Endothelial cell of umbilical vein (primary cell): ENCODE measurements around the gene MFNG. TPM values are rescaled to one million over a fixed set of nuclear protein-coding genes. Genes with fewer than 3 reads are reported as not detected.
A peak's percentile ranks its signal among the peaks of the same experiment; 100 is the strongest.

ENCODE experiments used
- Bru-seq: library from RNA; stranded (reverse); fragments of 400-500 nt; gene quantifications from one replicate; lab custom pipeline; 2021; lab: Mats Ljungman, UMichigan
- BruChase-seq, 2 experiments: library from RNA; stranded (reverse); fragments of 400-500 nt; gene quantifications; one replicate each; lab custom pipeline; 2021; lab: Mats Ljungman, UMichigan
- BruUV-seq: library from RNA; stranded (reverse); fragments of 400-500 nt; replicated peaks from 2 replicates; lab custom pipeline; 2021; lab: Mats Ljungman, UMichigan
- CTCF ChIA-PET: fragments of 300-600, 350-600 bp; sonication (Branson Sonifier 250); formaldehyde crosslinking; loops from one replicate; lab custom pipeline; 2021; ENCODE audit warnings: antibody characterized with exemption, inconsistent platforms; lab: Charles Lee
- POLR2A ChIA-PET: fragments of 300-600, 350-600 bp; sonication (Branson Sonifier 250); formaldehyde crosslinking; loops from one replicate; lab custom pipeline; 2021; ENCODE audit warnings: antibody characterized with exemption, inconsistent platforms; lab: Charles Lee
- DNase-seq: peaks from one replicate; pipeline ENCODE4 v3.0.0-alpha.2; 2011; ENCODE audit warnings: low read depth, low spot score
- FAIRE-seq: peaks from 2 replicates; lab custom pipeline; 2011; peaks lifted over from hg19 to GRCh38; lab: Jason Lieb, UNC
- H2AFZ ChIP-seq: 2 replicates; pipeline ENCODE4 v1.6.0; 2012; ENCODE audit warnings: low read depth, low read length, control low read depth, inconsistent platforms
- H3K27ac ChIP-seq: 2 replicates; pipeline ENCODE4 v1.5.1; 2011; ENCODE audit warnings: low read depth, mild to moderate bottlenecking, control low read depth, low read length, moderate library complexity; ENCODE audit not compliant: insufficient read depth
- H3K27me3 ChIP-seq, 2 experiments: 2 replicates each; pipeline versions ENCODE4 v1.6.0 to v1.6.1; 2011; ENCODE audit warnings: low read length in 2 of 2, mixed read lengths in 1 of 2; ENCODE audit not compliant: control insufficient read depth in 2 of 2, insufficient read depth in 2 of 2
- H3K36me3 ChIP-seq, 2 experiments: 2 replicates in 1 of 2; 3 replicates in 1 of 2; pipeline ENCODE4 v1.5.1; 2011; ENCODE audit warnings: low read length in 2 of 2, mild to moderate bottlenecking in 1 of 2, moderate library complexity in 1 of 2; ENCODE audit not compliant: control insufficient read depth in 2 of 2, insufficient read depth in 2 of 2; ENCODE audit errors: extremely low read depth in 1 of 2
- H3K4me1 ChIP-seq: 3 replicates; pipeline ENCODE4 v1.5.1; 2011; ENCODE audit warnings: mild to moderate bottlenecking, low read length; ENCODE audit not compliant: control insufficient read depth, insufficient read depth; ENCODE audit errors: extremely low read depth
- H3K4me2 ChIP-seq: 2 replicates; pipeline ENCODE4 v1.6.1; 2011; ENCODE audit warnings: low read length, control low read depth, mixed read lengths; ENCODE audit not compliant: insufficient read depth
- H3K4me3 ChIP-seq, 3 experiments: fragments of 200-600 bp in 1 of 3; sonication (generic), shearing (Covaris generic) in 1 of 3; replicated peaks in 1 of 3; 2 replicates each; pipeline ENCODE4 v1.5.1; 2011 to 2016; ENCODE audit warnings: control low read depth in 3 of 3, low read length in 3 of 3, mild to moderate bottlenecking in 2 of 3, inconsistent platforms in 1 of 3, low read depth in 1 of 3, moderate library complexity in 1 of 3; ENCODE audit not compliant: insufficient read depth in 1 of 3
- H3K79me2 ChIP-seq: 2 replicates; pipeline ENCODE4 v1.6.0; 2012; ENCODE audit warnings: low read length, inconsistent platforms; ENCODE audit not compliant: control insufficient read depth, insufficient read depth
- H3K9ac ChIP-seq: replicated peaks from 2 replicates; pipeline ENCODE3; 2011; ENCODE audit warnings: low read length, control low read depth; ENCODE audit not compliant: insufficient read depth; ENCODE audit errors: extremely low read depth
- H3K9me1 ChIP-seq: replicated peaks from 3 replicates; pipeline ENCODE4 v1.6.0; 2011; ENCODE audit warnings: mild to moderate bottlenecking, low read length; ENCODE audit not compliant: control insufficient read depth, insufficient read depth; ENCODE audit errors: extremely low read depth
- H3K9me3 ChIP-seq: replicated peaks from 2 replicates; pipeline ENCODE4 v1.5.1; 2012; ENCODE audit warnings: low read length, inconsistent platforms; ENCODE audit not compliant: control insufficient read depth, insufficient read depth
- H4K20me1 ChIP-seq: replicated peaks from 2 replicates; pipeline ENCODE3; 2011; ENCODE audit warnings: mild to moderate bottlenecking, low read length; ENCODE audit not compliant: control insufficient read depth, insufficient read depth; ENCODE audit errors: extremely low read depth
- EZH2 ChIP-seq: IDR thresholded peaks from 2 replicates; pipeline ENCODE4 v1.6.1; 2012; ENCODE audit warnings: borderline replicate concordance, low read depth, mild to moderate bottlenecking, moderate library complexity, low read length, inconsistent platforms; ENCODE audit not compliant: severe bottlenecking
- GATA2 ChIP-seq: IDR thresholded peaks from 2 replicates; pipeline ENCODE4 v1.7.0; 2011; ENCODE audit warnings: low read depth, mild to moderate bottlenecking, moderate library complexity, mixed read lengths, low read length; ENCODE audit not compliant: insufficient read length, insufficient read depth
- MYC ChIP-seq: IDR thresholded peaks from one replicate; pipeline ENCODE4 v1.6.1; 2011; ENCODE audit warnings: mild to moderate bottlenecking, low read depth, low read length
- POLR2A ChIP-seq: IDR thresholded peaks from 2 replicates; pipeline ENCODE4 v1.6.1; 2012; ENCODE audit warnings: low read depth, mild to moderate bottlenecking, control low read depth, low read length
- POLR2AphosphoS5 ChIP-seq: IDR thresholded peaks from 2 replicates; pipeline ENCODE4 v1.6.1; 2012; ENCODE audit warnings: low read depth, mild to moderate bottlenecking, control low read depth, low read length, moderate library complexity; ENCODE audit not compliant: insufficient read depth
- dilution Hi-C: fragments of 300-500 bp; cut with MboI; formaldehyde crosslinking; loops from one replicate; pipeline ENCODE4 v1.15.0; 2019; ENCODE audit warnings: low sequenced_read_pairs; ENCODE audit not compliant: extremely low pct_ligation_motif_present
- intact Hi-C: fragments of 100-400 bp; cut with micrococcal nuclease; formaldehyde crosslinking; loops from one replicate; pipeline ENCODE4 v1.10.0; 2022
- long read RNA-seq: library from polyadenylated mRNA; stranded (forward); transcript quantifications from one replicate; pipeline ENCODE4 v2.0.0, GENCODE V29; 2021
- polyA minus RNA-seq, 3 experiments: library from RNA; depleted of rRNA, polyadenylated mRNA; stranded (reverse); fragments of >200 nt; gene quantifications; 1 replicate in 1 of 3; 2 replicates in 2 of 3; pipeline ENCODE4 v1.2.3, GENCODE V29; 2011
- polyA plus RNA-seq, 4 experiments: library from polyadenylated mRNA; depleted of rRNA in 3 of 4; stranded (reverse) in 3 of 4; unstranded in 1 of 4; fragments of >200 nt; gene quantifications; 2 replicates each; pipeline versions ENCODE4 v1.2.1 to v1.2.3, GENCODE V29; 2011 to 2012; ENCODE audit warnings: missing spikeins in 1 of 4
- total RNA-seq: library from RNA; stranded (reverse); gene quantifications from 2 replicates; pipeline ENCODE4 v1.2.3, GENCODE V29; 2021
- TF ChIP-seq, protein P1 (sequence below), 2 donors: IDR thresholded peaks; 1 replicate in 1 of 2; 2 replicates in 1 of 2; pipeline ENCODE4 v1.5.1; 2011; ENCODE audit warnings: low read length in 2 of 2, mild to moderate bottlenecking in 2 of 2, moderate library complexity in 2 of 2, control low read depth in 1 of 2, inconsistent platforms in 1 of 2, low read depth in 1 of 2; ENCODE audit not compliant: insufficient read depth in 1 of 2; ENCODE audit errors: extremely low read depth in 1 of 2

MFNG gene, protein sequence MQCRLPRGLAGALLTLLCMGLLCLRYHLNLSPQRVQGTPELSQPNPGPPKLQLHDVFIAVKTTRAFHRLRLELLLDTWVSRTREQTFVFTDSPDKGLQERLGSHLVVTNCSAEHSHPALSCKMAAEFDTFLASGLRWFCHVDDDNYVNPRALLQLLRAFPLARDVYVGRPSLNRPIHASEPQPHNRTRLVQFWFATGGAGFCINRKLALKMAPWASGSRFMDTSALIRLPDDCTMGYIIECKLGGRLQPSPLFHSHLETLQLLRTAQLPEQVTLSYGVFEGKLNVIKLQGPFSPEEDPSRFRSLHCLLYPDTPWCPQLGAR
- total RNA-seq (188 and 197 TPM in 2 replicates), polyA plus RNA-seq (257 and 379 TPM in 2 replicates), polyA minus RNA-seq (112 and 155 TPM in 2 replicates), Bru-seq, nascent RNA (percentile 68 among the genes with signal in this experiment), BruChase-seq, experiment 1, labeled RNA remaining after a 6-hour chase (percentile 95 among the genes with signal in this experiment), BruChase-seq, experiment 2, labeled RNA remaining after a 2-hour chase (percentile 92 among the genes with signal in this experiment)
- 194 and 222 TPM in 2 replicates for polyA plus RNA-seq (2011; cell fraction: cytosol; rRNA removed)
- 127 and 141 TPM in 2 replicates for polyA plus RNA-seq (2011; cell fraction: nucleus; rRNA removed)
- 125 and 143 TPM in 2 replicates for polyA plus RNA-seq (2012)
- polyA minus RNA-seq (2011; cell fraction: cytosol; rRNA and poly(A)+ RNA removed), result not detected
- polyA minus RNA-seq (2011; cell fraction: nucleus; rRNA and poly(A)+ RNA removed), result 35.3 and 50.5 TPM in 2 replicates
- long read RNA-seq, transcript MFNG-201 (8 exons, 2,088 nt), result major isoform, 499 of 802 reads
- long read RNA-seq, partial matches to known transcripts, result 15 of 802 reads
- long read RNA-seq, other reads (novel, unspliced or antisense), result 284 of 802 reads

DNA sequence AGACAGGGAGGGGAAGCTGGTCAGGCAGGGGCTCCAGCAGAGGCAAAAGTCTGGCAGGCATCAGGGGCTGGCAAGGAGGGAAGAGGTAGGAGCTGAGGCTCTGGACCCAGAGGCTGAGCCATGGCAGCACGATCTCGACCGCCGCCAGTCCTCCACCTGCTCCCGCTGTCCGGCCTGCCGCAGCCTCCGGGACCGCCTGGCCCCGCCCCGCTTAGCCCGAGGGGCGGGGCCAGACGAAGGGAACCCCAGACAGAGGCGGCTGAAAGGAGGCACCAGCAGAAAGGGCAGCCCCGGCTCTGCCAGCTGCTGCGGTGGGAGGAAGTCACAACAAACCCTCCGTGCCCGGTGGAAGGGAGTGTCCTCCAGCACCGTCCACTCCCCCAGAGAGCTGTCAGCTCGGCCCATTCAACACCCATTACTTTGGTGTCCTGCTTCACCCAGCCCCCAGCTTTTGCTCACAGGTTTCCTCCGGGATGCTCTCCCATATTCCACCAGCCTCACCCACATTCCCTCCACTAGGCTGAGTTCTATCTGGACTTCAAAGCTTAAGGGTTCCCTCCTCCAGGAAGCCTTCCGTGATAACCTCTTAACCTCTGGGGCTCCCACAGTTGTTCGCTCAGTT, at the start of gene MFNG:
MFNG (minus strand) TSS at position 161 of the 622 bp plus-strand sequence. CDS start 207 bp downstream, outside the sequence.
- dilution Hi-C loops (no loop called here), intact Hi-C loops (loop anchor here (1.0 kb wide), 1 partner anchor 11 kb away; no protein-coding TSS in a partner anchor)
- H3K79me2 ChIP-seq, result peaks cover 43% of the 10 kb centered on the region
- ChIA-PET CTCF (interaction anchor here (0.9 to 2.3 kb wide), 9 partner anchors 9 to 106 kb away, joined by 3 to 21 read pairs (median 5); no protein-coding TSS in a partner anchor), POLR2A (interaction anchor here (0.9 to 1.4 kb wide), 3 partner anchors 10 to 26 kb away, joined by 3 to 5 read pairs (median 3); no protein-coding TSS in a partner anchor)
- H3K27ac ChIP-seq, result peak within 1 kb of the TSS; percentile 83
- H3K9me3 ChIP-seq, result no peaks in the 10 kb centered on the region
- FAIRE-seq (peak; percentile 92), DNase-seq (peak; percentile 80)
- H3K4me3 ChIP-seq, result peak within 1 kb of the TSS; percentile 61 to 90 (median 81)
- H3K9me1 ChIP-seq, result no peaks in the 10 kb centered on the region
- H2AFZ ChIP-seq, result no peak within 1 kb of the TSS
- no peaks in the 10 kb centered on the region for H3K27me3 ChIP-seq
- H3K4me2 ChIP-seq, result peak within 1 kb of the TSS; percentile 48
- no TSS peak for BruUV-seq
- no peaks in the 10 kb centered on the region for H4K20me1 ChIP-seq
- TF ChIP-seq GATA2 (peak; percentile 59), POLR2AphosphoS5 (peak; percentile 95), MYC (no peak), EZH2 (no peak), POLR2A (peak; percentile 96)
- TF ChIP-seq, protein P1, sequence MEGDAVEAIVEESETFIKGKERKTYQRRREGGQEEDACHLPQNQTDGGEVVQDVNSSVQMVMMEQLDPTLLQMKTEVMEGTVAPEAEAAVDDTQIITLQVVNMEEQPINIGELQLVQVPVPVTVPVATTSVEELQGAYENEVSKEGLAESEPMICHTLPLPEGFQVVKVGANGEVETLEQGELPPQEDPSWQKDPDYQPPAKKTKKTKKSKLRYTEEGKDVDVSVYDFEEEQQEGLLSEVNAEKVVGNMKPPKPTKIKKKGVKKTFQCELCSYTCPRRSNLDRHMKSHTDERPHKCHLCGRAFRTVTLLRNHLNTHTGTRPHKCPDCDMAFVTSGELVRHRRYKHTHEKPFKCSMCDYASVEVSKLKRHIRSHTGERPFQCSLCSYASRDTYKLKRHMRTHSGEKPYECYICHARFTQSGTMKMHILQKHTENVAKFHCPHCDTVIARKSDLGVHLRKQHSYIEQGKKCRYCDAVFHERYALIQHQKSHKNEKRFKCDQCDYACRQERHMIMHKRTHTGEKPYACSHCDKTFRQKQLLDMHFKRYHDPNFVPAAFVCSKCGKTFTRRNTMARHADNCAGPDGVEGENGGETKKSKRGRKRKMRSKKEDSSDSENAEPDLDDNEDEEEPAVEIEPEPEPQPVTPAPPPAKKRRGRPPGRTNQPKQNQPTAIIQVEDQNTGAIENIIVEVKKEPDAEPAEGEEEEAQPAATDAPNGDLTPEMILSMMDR (IDR thresholded peaks at IDR 0.05; ENCODE audit: extremely low read depth in 1 of 2, insufficient read depth in 1 of 2, low read depth in 1 of 2, low read length in 2 of 2), result peak; percentile 9 to 12
- peaks cover 34% of the 10 kb centered on the region for H3K4me1 ChIP-seq
- peaks cover 0 to 10% of the 10 kb centered on the region in 2 experiments for H3K36me3 ChIP-seq
- peak within 1 kb of the TSS; percentile 44 for H3K9ac ChIP-seq
